ENCODE data around the gene ALAD.
A peak's percentile ranks its signal among the peaks of the same experiment; 100 is the strongest.
"Not testable (repeated sequence)": the region's sequence is repeated elsewhere in the genome, so short reads cannot be mapped to it uniquely, and the experiment has no call there.

ALAD gene

GRCh38 chr9:113425072-113425471 is 24.0 kb upstream of the ALAD start:
- no peaks in the 10 kb centered on the region for H3K9me3 ChIP-seq (ENCODE audit: control insufficient read depth, insufficient read depth, low read length)
- H3K27me3 ChIP-seq (ENCODE audit: control insufficient read depth, insufficient read depth, low read length), result no peaks in the 10 kb centered on the region
- no peak for DNase-seq (ENCODE audit: low read depth, low spot score)
- no peaks in the 10 kb centered on the region for H3K36me3 ChIP-seq (ENCODE audit: control insufficient read depth, insufficient read depth, low read length)
- no CpG with 5 or more reads among the region's 2 CpGs for WGBS (ENCODE audit: insufficient coverage, insufficient read length)
- H3K4me1 ChIP-seq (ENCODE audit: control insufficient read depth, insufficient read depth, low read length), result no peaks in the 10 kb centered on the region
- H3K4me3 ChIP-seq (ENCODE audit: low read length), result no peak overlapping the region
- no peak overlapping the region for H3K27ac ChIP-seq (ENCODE audit: low read length)

GRCh38 chr9:113421726-113422125 is 20.6 kb upstream of the ALAD start:
- H3K27ac ChIP-seq (ENCODE audit: low read length), result no peak overlapping the region
- H3K36me3 ChIP-seq (ENCODE audit: control insufficient read depth, insufficient read depth, low read length), result no peaks in the 10 kb centered on the region
- no peaks in the 10 kb centered on the region for H3K4me1 ChIP-seq (ENCODE audit: control insufficient read depth, insufficient read depth, low read length)
- no peak for DNase-seq (ENCODE audit: low read depth, low spot score)
- H3K27me3 ChIP-seq (ENCODE audit: control insufficient read depth, insufficient read depth, low read length), result no peaks in the 10 kb centered on the region
- no CpG with 5 or more reads among the region's 3 CpGs for WGBS (ENCODE audit: insufficient coverage, insufficient read length)
- H3K4me3 ChIP-seq (ENCODE audit: low read length), result no peak overlapping the region
- no peaks in the 10 kb centered on the region for H3K9me3 ChIP-seq (ENCODE audit: control insufficient read depth, insufficient read depth, low read length)

GRCh38 chr9:113417370-113417769 is 16.3 kb upstream of the ALAD start:
- no peak overlapping the region for H3K4me3 ChIP-seq (ENCODE audit: low read length)
- H3K36me3 ChIP-seq (ENCODE audit: control insufficient read depth, insufficient read depth, low read length), result no peaks in the 10 kb centered on the region
- no CpG with 5 or more reads among the region's 4 CpGs for WGBS (ENCODE audit: insufficient coverage, insufficient read length)
- H3K9me3 ChIP-seq (ENCODE audit: control insufficient read depth, insufficient read depth, low read length), result no peaks in the 10 kb centered on the region
- H3K27me3 ChIP-seq (ENCODE audit: control insufficient read depth, insufficient read depth, low read length), result no peaks in the 10 kb centered on the region
- no peaks in the 10 kb centered on the region for H3K4me1 ChIP-seq (ENCODE audit: control insufficient read depth, insufficient read depth, low read length)
- H3K27ac ChIP-seq (ENCODE audit: low read length), result no peak overlapping the region
- no peak for DNase-seq (ENCODE audit: low read depth, low spot score)

GRCh38 chr9:113416149-113416721 is 15.2 kb upstream of the ALAD start:
- H3K27me3 ChIP-seq (ENCODE audit: control insufficient read depth, insufficient read depth, low read length), result no peaks in the 10 kb centered on the region
- no peak overlapping the region for H3K4me3 ChIP-seq (ENCODE audit: low read length)
- no CpG with 5 or more reads among the region's 3 CpGs for WGBS (ENCODE audit: insufficient coverage, insufficient read length)
- DNase-seq (ENCODE audit: low read depth, low spot score), result no peak
- H3K27ac ChIP-seq (ENCODE audit: low read length), result no peak overlapping the region
- H3K36me3 ChIP-seq (ENCODE audit: control insufficient read depth, insufficient read depth, low read length), result no peaks in the 10 kb centered on the region
- no peaks in the 10 kb centered on the region for H3K9me3 ChIP-seq (ENCODE audit: control insufficient read depth, insufficient read depth, low read length)
- H3K4me1 ChIP-seq (ENCODE audit: control insufficient read depth, insufficient read depth, low read length), result 0 out of 2 replicates have a peak, but pooled peaks cover 2% of the 10 kb centered on the region

- Histone ChIP-seq H3K4me3 (ENCODE audit: low read length) (peak within 1 kb of the TSS; percentile 73), H3K27ac (ENCODE audit: low read length) (no peak within 1 kb of the TSS), H3K4me1 (ENCODE audit: control insufficient read depth, insufficient read depth, low read length) (peaks cover 4% of the 10 kb centered on the region; the same call in 1 of the 2 replicates), H3K27me3 (ENCODE audit: control insufficient read depth, insufficient read depth, low read length) (no peaks in the 10 kb centered on the region), H3K9me3 (ENCODE audit: control insufficient read depth, insufficient read depth, low read length) (no peaks in the 10 kb centered on the region), H3K36me3 (ENCODE audit: control insufficient read depth, insufficient read depth, low read length) (peaks cover 6% of the 10 kb centered on the region; the same call in 1 of the 2 replicates)
- peak; percentile 85 for DNase-seq (ENCODE audit: low read depth, low spot score)
- no CpG with 5 or more reads among the region's 61 CpGs for WGBS (ENCODE audit: insufficient coverage, insufficient read length)
Observed at GRCh38 chr9:113410207-113410864, 9.3 kb upstream of the ALAD start, which contains the start of the genes C9orf43 and POLE3. TSS of gene C9orf43 (plus strand) at chr9:113410747. CDS start at chr9:113413494, 2,747 bp downstream. TSS of gene POLE3 (minus strand) at chr9:113410675. CDS start at chr9:113410293, 382 bp downstream.

- peaks cover 6% of the 10 kb centered on the region; the same call in 1 of the 2 replicates for H3K36me3 ChIP-seq (ENCODE audit: control insufficient read depth, insufficient read depth, low read length)
- no peak overlapping the region for H3K27ac ChIP-seq (ENCODE audit: low read length)
- H3K4me3 ChIP-seq (ENCODE audit: low read length), result peak overlapping the region; percentile 73
- DNase-seq (ENCODE audit: low read depth, low spot score), result no peak
- no CpG with 5 or more reads among the region's 20 CpGs for WGBS (ENCODE audit: insufficient coverage, insufficient read length)
- peaks cover 4% of the 10 kb centered on the region; the same call in 1 of the 2 replicates for H3K4me1 ChIP-seq (ENCODE audit: control insufficient read depth, insufficient read depth, low read length)
- no peaks in the 10 kb centered on the region for H3K9me3 ChIP-seq (ENCODE audit: control insufficient read depth, insufficient read depth, low read length)
- H3K27me3 ChIP-seq (ENCODE audit: control insufficient read depth, insufficient read depth, low read length), result no peaks in the 10 kb centered on the region
Observed at GRCh38 chr9:113409883-113410206, 8.8 kb upstream of the ALAD start.

- Histone ChIP-seq H3K27me3 (ENCODE audit: control insufficient read depth, insufficient read depth, low read length) (no peaks in the 10 kb centered on the region), H3K4me1 (ENCODE audit: control insufficient read depth, insufficient read depth, low read length) (peaks cover 4% of the 10 kb centered on the region; the same call in 1 of the 2 replicates), H3K36me3 (ENCODE audit: control insufficient read depth, insufficient read depth, low read length) (peaks cover 6% of the 10 kb centered on the region; the same call in 1 of the 2 replicates), H3K9me3 (ENCODE audit: control insufficient read depth, insufficient read depth, low read length) (no peaks in the 10 kb centered on the region), H3K4me3 (ENCODE audit: low read length) (peak overlapping the region; percentile 73; the same call in 1 of the 2 replicates), H3K27ac (ENCODE audit: low read length) (no peak overlapping the region)
- DNase-seq (ENCODE audit: low read depth, low spot score), result no peak
- no CpG with 5 or more reads among the region's 10 CpGs for WGBS (ENCODE audit: insufficient coverage, insufficient read length)
Observed at GRCh38 chr9:113409481-113409880, 8.4 kb upstream of the ALAD start.

- H3K27me3 ChIP-seq (ENCODE audit: control insufficient read depth, insufficient read depth, low read length); H3K36me3 ChIP-seq (ENCODE audit: control insufficient read depth, insufficient read depth, low read length); H3K4me1 ChIP-seq (ENCODE audit: control insufficient read depth, insufficient read depth, low read length); H3K4me3 ChIP-seq (ENCODE audit: low read length); H3K27ac ChIP-seq (ENCODE audit: low read length); H3K9me3 ChIP-seq (ENCODE audit: control insufficient read depth, insufficient read depth, low read length): not testable (repeated sequence)
- DNase-seq (ENCODE audit: low read depth, low spot score), result peak; percentile 31
- no CpG with 5 or more reads among the region's 7 CpGs for WGBS (ENCODE audit: insufficient coverage, insufficient read length)
Observed at GRCh38 chr9:113406873-113407511, 5.9 kb upstream of the ALAD start.

- not testable (repeated sequence) for DNase-seq (ENCODE audit: low read depth, low spot score); H3K4me1 ChIP-seq (ENCODE audit: control insufficient read depth, insufficient read depth, low read length)
Observed at GRCh38 chr9:113406353-113406752, 5.3 kb upstream of the ALAD start.

GRCh38 chr9:113403646-113404045 is 2.6 kb upstream of the ALAD start:
- no peak overlapping the region for H3K27ac ChIP-seq (ENCODE audit: low read length)
- H3K36me3 ChIP-seq (ENCODE audit: control insufficient read depth, insufficient read depth, low read length), result peaks cover 6% of the 10 kb centered on the region; the same call in 1 of the 2 replicates
- no peaks in the 10 kb centered on the region for H3K27me3 ChIP-seq (ENCODE audit: control insufficient read depth, insufficient read depth, low read length)
- peaks cover 1% of the 10 kb centered on the region; the same call in 1 of the 2 replicates for H3K4me1 ChIP-seq (ENCODE audit: control insufficient read depth, insufficient read depth, low read length)
- H3K4me3 ChIP-seq (ENCODE audit: low read length), result no peak overlapping the region
- WGBS (ENCODE audit: insufficient coverage, insufficient read length), result no CpG with 5 or more reads among the region's 2 CpGs
- H3K9me3 ChIP-seq (ENCODE audit: control insufficient read depth, insufficient read depth, low read length), result no peaks in the 10 kb centered on the region
- DNase-seq (ENCODE audit: low read depth, low spot score), result no peak

More at GRCh38 chr9:113406353-113406752, 5.3 kb upstream of the ALAD start:
- no CpG with 5 or more reads among the region's 9 CpGs for WGBS (ENCODE audit: insufficient coverage, insufficient read length)
- not testable (repeated sequence) for H3K9me3 ChIP-seq (ENCODE audit: control insufficient read depth, insufficient read depth, low read length); H3K27ac ChIP-seq (ENCODE audit: low read length); H3K27me3 ChIP-seq (ENCODE audit: control insufficient read depth, insufficient read depth, low read length); H3K4me3 ChIP-seq (ENCODE audit: low read length); H3K36me3 ChIP-seq (ENCODE audit: control insufficient read depth, insufficient read depth, low read length)
